PC-3 (cell line): Measurements from ENCODE around the gene SLC26A11.

Experiments
- CTCF ChIP-seq: fragments of 300-600 bp; sonication (generic); conservative IDR thresholded peaks from 2 replicates; pipeline ENCODE4 v1.5.1; 2017; ENCODE audit warnings: antibody characterized with exemption, low read depth, mild to moderate bottlenecking, low read length
- EZH2 ChIP-seq: fragments of 300-600 bp; sonication (generic); IDR thresholded peaks from one replicate; pipeline ENCODE4 v1.6.1; 2017; ENCODE audit warnings: antibody characterized with exemption, mild to moderate bottlenecking, low read length; ENCODE audit not compliant: unreplicated experiment

- TF ChIP-seq CTCF = no peak
- no peak for TF ChIP-seq EZH2
Measured at GRCh38 chr17:80279895-80280294, 59.7 kb downstream of the SLC26A11 start.
